ENCODE results near the gene OOSP2.
"Not testable (repeated sequence)": the region's sequence is repeated elsewhere in the genome, so short reads cannot be mapped to it uniquely, and the experiment has no call there.

Gene OOSP2

GRCh38 chr11:60069450-60069849 is 29.2 kb downstream of the OOSP2 start:
- Histone ChIP-seq H3K4me2 (ENCODE audit: low read length) (no peak overlapping the region), H4K20me1 (ENCODE audit: insufficient read depth, low read length) (no peaks in the 10 kb centered on the region), H3K4me1 (ENCODE audit: insufficient read depth, low read length, severe bottlenecking) (no peaks in the 10 kb centered on the region), H3K9me3 (ENCODE audit: low read length) (no peaks in the 10 kb centered on the region), H3F3A (ENCODE audit: insufficient read depth, low read length) (no peaks in the 10 kb centered on the region), H3K79me2 (ENCODE audit: insufficient read depth, low read length) (no peaks in the 10 kb centered on the region), H3K9ac (ENCODE audit: low read length) (no peak overlapping the region), H3K27me3 (ENCODE audit: insufficient read depth, low read length) (no peaks in the 10 kb centered on the region), H3K4me3 (ENCODE audit: low read depth, low read length, poor library complexity, severe bottlenecking) (no peak overlapping the region), H2AFZ (ENCODE audit: low read length) (no peak overlapping the region), H3K9me2 (ENCODE audit: low read depth, low read length) (no peaks in the 10 kb centered on the region), H3K27ac (ENCODE audit: low read depth, low read length, poor library complexity, severe bottlenecking) (no peak overlapping the region), H3K36me3 (ENCODE audit: insufficient read depth, low read length) (no peaks in the 10 kb centered on the region)
- TF ChIP-seq EZH2 (IDR thresholded peaks at IDR 0.05; ENCODE audit: borderline replicate concordance, low read length) (no peak), CTCF (IDR thresholded peaks at IDR 0.05; ENCODE audit: low read length) (no peak)

GRCh38 chr11:60071644-60072043 is 31.4 kb downstream of the OOSP2 start:
- H3K4me1 ChIP-seq (ENCODE audit: insufficient read depth, low read length, severe bottlenecking); H3K36me3 ChIP-seq (ENCODE audit: insufficient read depth, low read length); H3K4me3 ChIP-seq (ENCODE audit: low read depth, low read length, poor library complexity, severe bottlenecking); H3K27ac ChIP-seq (ENCODE audit: low read depth, low read length, poor library complexity, severe bottlenecking); H3K9me3 ChIP-seq (ENCODE audit: low read length); H2AFZ ChIP-seq (ENCODE audit: low read length); H3F3A ChIP-seq (ENCODE audit: insufficient read depth, low read length); H3K79me2 ChIP-seq (ENCODE audit: insufficient read depth, low read length); H3K4me2 ChIP-seq (ENCODE audit: low read length); H3K27me3 ChIP-seq (ENCODE audit: insufficient read depth, low read length); H4K20me1 ChIP-seq (ENCODE audit: insufficient read depth, low read length); H3K9me2 ChIP-seq (ENCODE audit: low read depth, low read length); H3K9ac ChIP-seq (ENCODE audit: low read length): not testable (repeated sequence)

GRCh38 chr11:60077216-60077817 is 37.1 kb downstream of the OOSP2 start:
- Histone ChIP-seq H3K27me3 (ENCODE audit: insufficient read depth, low read length) (0 out of 2 replicates have a peak, but pooled peaks cover 4% of the 10 kb centered on the region), H3F3A (ENCODE audit: insufficient read depth, low read length) (no peaks in the 10 kb centered on the region), H2AFZ (ENCODE audit: low read length) (no peak overlapping the region), H3K4me3 (ENCODE audit: low read depth, low read length, poor library complexity, severe bottlenecking) (no peak overlapping the region), H3K79me2 (ENCODE audit: insufficient read depth, low read length) (no peaks in the 10 kb centered on the region), H3K4me1 (ENCODE audit: insufficient read depth, low read length, severe bottlenecking) (no peaks in the 10 kb centered on the region), H3K36me3 (ENCODE audit: insufficient read depth, low read length) (no peaks in the 10 kb centered on the region), H3K27ac (ENCODE audit: low read depth, low read length, poor library complexity, severe bottlenecking) (no peak overlapping the region), H3K9me2 (ENCODE audit: low read depth, low read length) (no peaks in the 10 kb centered on the region), H3K9me3 (ENCODE audit: low read length) (no peaks in the 10 kb centered on the region), H3K4me2 (ENCODE audit: low read length) (no peak overlapping the region), H4K20me1 (ENCODE audit: insufficient read depth, low read length) (no peaks in the 10 kb centered on the region), H3K9ac (ENCODE audit: low read length) (no peak overlapping the region)
- TF ChIP-seq EZH2 (IDR thresholded peaks at IDR 0.05; ENCODE audit: borderline replicate concordance, low read length) (no peak), CTCF (IDR thresholded peaks at IDR 0.05; ENCODE audit: low read length) (no peak)

GRCh38 chr11:60077981-60078380 is 37.8 kb downstream of the OOSP2 start:
- TF ChIP-seq EZH2 (IDR thresholded peaks at IDR 0.05; ENCODE audit: borderline replicate concordance, low read length) (no peak), CTCF (IDR thresholded peaks at IDR 0.05; ENCODE audit: low read length) (no peak)
- Histone ChIP-seq H3K79me2 (ENCODE audit: insufficient read depth, low read length) (no peaks in the 10 kb centered on the region), H2AFZ (ENCODE audit: low read length) (no peak overlapping the region), H3F3A (ENCODE audit: insufficient read depth, low read length) (no peaks in the 10 kb centered on the region), H3K4me2 (ENCODE audit: low read length) (no peak overlapping the region), H3K9me3 (ENCODE audit: low read length) (no peaks in the 10 kb centered on the region), H3K9me2 (ENCODE audit: low read depth, low read length) (no peaks in the 10 kb centered on the region), H3K27me3 (ENCODE audit: insufficient read depth, low read length) (0 out of 2 replicates have a peak, but pooled peaks cover 4% of the 10 kb centered on the region), H3K36me3 (ENCODE audit: insufficient read depth, low read length) (no peaks in the 10 kb centered on the region), H3K27ac (ENCODE audit: low read depth, low read length, poor library complexity, severe bottlenecking) (no peak overlapping the region), H4K20me1 (ENCODE audit: insufficient read depth, low read length) (no peaks in the 10 kb centered on the region), H3K4me3 (ENCODE audit: low read depth, low read length, poor library complexity, severe bottlenecking) (no peak overlapping the region), H3K4me1 (ENCODE audit: insufficient read depth, low read length, severe bottlenecking) (no peaks in the 10 kb centered on the region), H3K9ac (ENCODE audit: low read length) (no peak overlapping the region)

All from OCI-LY1 (cell line).